ENCODE data around the gene TAP1. TPM values are rescaled to one million over a fixed set of nuclear protein-coding genes. Genes with fewer than 3 reads are reported as not detected.

Gene TAP1
- total RNA-seq, 1 donor from 2014 or later = 15.4 TPM

DNA sequence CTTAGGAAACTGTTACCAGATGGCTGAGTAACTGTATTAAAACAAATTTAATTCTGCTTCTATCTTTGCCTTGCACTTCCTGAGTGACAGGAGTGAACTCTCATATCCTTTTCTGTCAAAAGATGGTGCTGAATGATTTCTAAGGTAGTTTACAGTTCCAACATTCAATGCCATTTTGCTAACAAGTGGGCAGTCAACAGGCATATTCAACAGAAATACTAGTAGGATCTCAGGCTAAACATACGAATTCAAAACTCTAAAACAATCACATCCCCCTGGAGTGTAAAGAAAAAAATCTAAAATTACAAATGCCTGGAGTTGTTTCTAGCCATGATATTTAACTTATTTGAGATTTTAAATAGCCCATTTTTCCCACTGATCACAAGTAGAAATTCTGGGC is 7.2 kb upstream of the TAP1 start:
- DNase-seq = no peak

DNA sequence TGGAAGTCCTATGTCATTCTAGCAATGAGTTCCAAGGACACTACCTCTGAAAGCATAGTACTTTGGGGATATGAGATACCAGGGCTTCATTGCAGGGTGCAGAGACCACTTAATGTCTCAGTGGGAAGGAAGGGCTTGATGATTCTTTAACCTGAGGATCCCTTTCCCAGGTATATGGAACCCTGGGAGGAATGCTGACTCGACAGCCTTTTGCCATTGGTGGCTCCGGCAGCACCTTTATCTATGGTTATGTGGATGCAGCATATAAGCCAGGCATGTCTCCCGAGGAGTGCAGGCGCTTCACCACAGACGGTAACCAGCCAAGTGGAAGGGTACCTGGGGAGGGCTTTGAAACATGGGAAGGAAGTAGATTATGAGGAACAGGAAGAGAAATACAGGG is 4.7 kb upstream of the TAP1 start:
- DNase-seq = no peak

DNA sequence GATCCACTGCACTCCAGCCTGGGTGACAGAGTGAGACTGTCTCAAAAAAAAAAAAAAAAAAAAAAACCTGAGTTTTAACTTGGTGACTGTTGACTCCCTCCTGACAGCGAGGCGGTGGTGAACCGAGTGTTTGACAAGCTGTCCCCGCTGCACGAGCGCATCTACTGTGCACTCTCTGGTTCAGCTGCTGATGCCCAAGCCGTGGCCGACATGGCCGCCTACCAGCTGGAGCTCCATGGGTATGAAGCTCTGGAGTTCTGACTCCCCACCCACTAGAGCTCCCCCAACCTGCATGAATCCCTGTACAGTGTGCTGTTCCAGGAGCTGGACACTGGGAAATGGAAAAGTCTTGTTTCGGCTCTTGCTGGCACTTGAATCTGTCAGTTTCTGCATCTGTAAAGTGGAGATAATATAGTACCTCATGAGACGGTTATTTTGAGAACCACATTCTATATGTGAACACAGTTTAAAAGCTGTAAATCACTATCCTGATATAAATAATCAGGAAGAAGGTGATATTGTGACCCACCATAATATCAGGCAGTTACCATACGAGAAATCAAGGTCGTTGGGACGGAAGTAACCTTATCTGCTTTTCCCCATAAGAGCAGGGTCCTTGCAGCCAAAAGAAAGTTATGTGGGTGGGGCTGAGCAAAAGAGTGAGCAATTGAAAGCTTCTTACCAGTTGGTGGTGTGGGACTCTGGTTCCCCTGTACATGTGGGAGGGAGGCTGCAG is 3.8 kb upstream of the TAP1 start:
- DNase-seq = no peak

DNA sequence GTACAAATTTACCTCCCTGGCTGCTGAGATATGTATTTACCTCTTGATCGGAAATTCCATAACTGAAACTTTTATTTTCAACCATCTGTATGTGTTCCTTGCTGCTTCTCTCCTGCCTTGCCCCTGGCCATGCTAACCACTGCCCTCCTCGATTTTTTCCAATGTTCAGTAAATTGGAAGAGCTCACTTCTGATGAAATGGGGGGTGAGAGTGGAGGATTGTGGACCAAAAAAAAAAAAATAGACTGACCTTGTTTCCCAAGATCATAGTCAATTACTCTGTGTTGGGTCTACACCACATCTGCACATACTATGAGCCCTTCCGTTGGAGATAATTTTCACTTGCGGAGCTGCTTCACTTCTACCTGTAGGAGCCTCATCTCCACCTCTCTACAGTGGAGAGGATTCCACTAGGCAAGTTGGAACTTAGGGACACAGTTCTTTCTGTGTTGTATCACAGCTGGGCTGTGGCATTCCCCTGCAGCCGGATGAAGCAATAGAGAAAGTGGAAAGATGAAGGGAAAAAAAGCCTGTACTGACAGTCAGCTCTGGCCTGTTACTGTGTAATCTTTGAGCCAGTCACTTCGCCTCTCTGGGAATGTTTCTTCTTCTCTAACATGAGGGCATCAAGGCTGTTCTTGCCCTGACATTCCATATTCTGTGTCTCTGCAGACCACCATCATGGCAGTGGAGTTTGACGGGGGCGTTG is 2.1 kb upstream of the TAP1 start:
- no peak for DNase-seq

DNA sequence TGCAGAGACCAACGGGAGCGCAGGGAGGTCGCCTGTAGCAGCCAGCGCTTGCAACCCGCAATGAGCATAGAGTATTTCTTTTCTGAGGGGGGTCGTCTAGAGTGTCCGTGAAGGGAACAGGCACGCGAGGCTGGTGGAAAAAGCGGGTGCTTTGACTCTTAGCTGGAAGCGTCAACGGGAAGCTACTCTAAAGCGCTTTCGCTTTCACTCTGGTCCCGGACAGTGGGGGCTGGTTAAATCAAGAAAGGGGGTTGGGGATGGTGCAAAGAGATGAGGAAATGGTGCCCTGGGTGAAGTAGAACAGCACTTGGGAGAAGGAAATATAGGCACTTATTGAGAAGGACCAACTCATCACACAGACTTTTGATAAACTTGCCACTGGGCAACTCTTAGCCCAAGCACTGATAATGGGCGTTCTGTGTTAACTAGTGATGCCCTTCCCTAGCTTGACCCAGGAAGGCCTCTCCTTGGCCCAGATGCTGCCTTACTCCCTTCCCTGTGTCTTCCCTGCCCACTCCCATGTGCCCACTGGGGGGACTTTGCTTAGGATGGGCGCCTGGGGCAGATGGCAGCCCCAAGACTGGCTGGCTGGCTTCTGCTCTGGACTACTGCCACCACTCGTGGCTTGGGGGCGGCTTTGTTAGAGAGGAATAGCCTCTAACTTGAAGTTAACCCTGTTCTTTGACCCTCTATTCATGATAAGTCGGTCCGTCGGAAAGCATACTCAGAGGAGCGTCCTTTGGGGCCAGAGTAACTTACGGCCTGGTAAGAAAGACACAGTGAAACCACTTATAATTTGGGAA is 1.1 kb upstream of the TAP1 start:
- peak; percentile 41 for DNase-seq

DNA sequence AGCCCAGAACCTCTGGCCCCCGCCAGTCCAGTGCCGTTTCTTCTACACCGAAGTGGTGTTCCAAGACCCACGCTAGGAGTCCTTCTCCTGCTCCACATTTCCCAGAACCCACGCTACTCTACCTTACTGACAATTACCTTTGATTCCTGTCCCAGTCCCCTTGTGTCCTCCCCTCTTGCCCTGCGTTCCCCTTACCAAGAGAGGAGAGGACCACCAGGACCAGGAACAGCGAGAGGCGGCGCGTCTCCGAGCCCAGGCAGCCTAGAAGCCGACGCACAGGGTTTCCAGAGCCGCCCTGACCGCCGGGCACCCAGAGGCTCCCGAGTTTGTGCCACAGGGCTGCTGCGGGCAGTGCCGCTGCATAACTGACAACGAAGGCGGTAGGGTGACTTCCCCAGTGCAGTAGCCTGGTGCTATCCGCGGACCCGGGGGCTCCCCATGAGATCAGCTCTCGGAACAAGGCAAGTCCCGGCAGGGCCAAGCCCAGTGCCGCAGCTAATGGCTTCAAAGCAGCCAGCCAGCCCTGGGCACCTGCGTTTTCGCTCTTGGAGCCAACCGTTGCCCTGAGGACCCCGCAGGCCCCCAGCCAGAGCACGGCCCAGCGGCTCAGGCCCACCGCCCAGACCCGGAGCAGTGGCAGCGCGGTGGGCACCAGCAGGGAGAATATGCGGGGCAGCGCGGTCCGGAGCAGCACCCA is 512 bp downstream of the TAP1 start:
- peak; percentile 38 for DNase-seq

DNA sequence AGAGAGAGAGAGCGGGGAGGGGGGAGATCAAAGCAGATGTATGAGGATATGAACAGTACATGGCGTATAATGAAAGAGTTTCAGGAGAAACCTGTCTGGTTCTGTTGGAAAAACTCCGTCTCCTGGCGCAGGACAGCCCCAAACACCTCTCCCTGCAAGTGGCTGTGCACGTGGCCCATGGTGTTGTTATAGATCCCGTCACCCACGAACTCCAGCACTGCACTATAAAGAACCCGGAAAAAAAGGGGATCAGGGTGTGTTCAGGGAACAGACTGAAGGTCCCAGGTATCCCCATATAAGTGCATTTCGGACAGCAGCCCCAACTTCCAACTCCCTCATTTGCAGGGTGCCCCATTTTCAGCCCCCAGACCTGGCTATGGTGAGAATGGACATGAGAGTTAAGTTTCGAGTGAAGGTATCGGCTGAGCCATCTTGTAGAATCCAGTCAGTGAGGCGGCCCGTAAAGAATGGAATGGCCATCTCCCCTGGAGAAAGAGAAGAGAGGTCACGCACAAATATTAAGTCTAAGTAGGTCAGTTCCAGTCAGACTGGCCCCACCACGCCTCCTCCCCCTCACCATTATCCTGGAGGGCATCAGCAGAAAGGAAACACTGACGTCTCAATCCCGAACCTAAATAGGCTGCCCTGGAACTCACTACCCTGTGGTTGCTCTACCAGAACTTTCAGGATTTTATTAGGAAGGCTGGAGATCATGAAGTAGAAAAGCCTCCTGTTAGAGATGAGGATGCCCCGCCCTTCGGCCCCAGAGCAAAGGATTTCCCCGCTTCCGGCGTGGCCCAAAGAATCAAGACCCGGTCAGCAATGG is 1.3 kb downstream of the TAP1 start:
- no peak for DNase-seq

DNA sequence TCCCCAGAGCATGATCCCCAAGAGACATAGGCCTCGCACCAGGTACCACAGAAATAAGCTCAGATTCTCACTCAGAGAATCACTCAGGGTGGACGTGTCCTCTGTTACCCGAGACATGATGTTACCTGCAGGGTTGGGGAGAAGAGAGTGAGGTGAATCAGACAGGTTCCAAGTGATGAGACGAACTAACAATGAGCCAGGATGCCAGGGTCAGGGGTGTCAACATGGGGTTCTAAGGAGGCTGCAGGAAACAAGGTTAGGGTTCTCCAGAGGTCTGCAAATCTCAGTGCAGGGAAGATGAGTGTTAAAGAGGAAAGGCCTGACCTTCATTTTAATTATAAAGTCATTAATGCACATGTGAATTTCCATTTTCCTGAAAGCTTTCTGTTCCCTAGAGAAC is 2.5 kb downstream of the TAP1 start:
- DNase-seq = no peak

DNA sequence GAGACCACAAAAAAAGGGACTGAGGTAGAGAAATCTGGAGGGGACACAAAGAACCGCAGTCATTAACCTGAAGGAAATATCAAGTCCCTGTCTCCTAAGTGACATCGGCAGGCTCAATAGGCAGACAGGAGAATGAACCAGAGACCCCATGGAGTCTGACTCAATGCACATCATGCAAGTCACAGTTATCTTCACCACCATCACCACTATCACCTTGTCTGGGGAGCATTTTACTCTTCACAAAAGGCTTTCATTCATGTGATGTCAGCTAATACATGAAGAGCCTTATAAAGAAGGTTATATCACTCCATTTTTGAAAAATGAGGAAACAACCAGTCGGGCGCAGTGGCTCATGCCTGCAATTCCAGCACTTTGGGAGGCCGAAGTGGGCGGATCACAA is 4.4 kb downstream of the TAP1 start:
- DNase-seq = no peak

DNA sequence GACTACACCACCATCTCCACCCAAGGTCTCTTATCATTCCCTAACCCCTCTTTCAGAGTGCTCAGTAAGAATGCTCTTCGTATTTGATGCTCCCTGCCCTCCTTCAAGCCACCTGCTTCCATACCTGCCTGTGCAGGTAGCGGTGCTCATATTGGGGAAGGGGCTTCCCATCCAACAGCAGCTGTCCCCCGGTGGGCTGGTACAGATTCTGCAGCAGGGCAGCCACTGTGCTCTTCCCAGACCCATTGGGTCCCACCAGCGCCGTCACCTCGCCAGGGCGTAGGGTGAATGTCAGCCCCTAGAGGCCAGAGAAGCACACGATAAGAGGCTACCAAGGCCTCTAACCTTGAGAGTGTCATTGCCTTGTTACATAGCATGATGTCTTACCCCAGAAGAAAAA is 5.7 kb downstream of the TAP1 start:
- DNase-seq = no peak

DNA sequence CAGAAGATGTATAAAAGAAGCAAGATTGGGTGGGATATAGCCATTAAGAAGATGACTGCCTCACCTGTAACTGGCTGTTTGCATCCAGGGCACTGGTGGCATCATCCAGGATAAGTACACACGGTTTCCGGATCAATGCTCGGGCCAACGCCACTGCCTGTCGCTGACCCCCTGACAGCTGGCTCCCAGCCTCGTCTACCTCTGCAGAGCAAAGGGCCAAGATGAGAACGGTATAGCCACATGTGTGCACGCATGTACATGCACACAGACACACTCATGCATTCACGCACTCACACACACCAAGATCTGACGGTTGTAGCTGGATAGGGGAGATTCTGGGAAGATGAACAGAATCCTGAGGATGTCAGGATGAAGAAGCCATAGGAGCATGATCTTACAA is 6.5 kb downstream of the TAP1 start:
- no peak for DNase-seq

DNA sequence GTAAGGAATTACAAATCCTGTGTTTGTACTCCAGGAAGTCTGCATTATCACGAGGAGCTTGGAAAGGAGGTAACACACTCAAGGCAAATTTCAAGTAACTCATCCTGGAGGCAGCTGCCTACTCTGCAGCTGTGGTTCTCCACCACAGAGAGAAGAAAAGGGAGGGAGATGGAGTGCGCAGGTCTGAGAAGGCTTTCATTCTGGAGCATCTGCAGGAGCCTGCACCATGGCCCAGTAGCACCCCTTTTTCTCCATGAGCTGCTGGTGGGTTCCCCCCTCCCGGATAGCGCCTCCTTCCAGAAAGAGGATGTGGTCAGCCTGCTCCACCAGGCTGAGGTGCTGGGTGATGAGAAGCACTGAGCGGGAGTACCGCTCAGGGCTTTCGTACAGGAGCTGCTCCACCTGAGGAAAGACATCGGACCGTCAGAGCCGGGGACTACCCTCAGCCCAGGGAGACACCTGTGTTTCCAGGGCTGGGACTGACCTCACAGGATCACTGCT is 8.1 kb downstream of the TAP1 start:
- no peak for DNase-seq

DNA sequence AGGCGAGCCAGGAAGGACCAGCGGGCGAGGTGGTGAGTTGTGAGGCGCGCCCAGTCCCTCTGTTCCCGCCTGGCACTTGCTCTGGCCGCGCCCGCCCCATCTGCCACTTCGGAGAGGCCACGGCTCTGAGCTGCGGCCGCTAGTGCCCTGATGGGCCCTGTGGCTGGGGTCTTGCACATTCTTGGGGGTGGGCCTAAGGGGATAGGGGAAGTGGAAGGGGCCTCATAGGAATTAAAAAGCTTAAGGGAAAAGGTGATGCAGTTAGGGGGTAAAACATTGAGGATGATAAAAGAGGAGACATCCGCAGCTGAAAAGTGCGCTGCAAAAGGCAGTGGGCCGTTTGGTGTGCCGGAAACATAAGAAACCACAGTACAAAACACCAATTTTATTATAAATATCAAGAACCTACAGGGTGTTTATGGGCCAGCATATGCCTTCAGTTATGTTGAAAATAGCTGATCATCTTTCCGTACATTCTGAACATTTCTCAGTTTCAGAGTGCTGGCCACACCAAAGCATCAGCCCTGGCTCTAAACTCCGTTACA is 8.6 kb downstream of the TAP1 start:
- DNase-seq = no peak

DNA sequence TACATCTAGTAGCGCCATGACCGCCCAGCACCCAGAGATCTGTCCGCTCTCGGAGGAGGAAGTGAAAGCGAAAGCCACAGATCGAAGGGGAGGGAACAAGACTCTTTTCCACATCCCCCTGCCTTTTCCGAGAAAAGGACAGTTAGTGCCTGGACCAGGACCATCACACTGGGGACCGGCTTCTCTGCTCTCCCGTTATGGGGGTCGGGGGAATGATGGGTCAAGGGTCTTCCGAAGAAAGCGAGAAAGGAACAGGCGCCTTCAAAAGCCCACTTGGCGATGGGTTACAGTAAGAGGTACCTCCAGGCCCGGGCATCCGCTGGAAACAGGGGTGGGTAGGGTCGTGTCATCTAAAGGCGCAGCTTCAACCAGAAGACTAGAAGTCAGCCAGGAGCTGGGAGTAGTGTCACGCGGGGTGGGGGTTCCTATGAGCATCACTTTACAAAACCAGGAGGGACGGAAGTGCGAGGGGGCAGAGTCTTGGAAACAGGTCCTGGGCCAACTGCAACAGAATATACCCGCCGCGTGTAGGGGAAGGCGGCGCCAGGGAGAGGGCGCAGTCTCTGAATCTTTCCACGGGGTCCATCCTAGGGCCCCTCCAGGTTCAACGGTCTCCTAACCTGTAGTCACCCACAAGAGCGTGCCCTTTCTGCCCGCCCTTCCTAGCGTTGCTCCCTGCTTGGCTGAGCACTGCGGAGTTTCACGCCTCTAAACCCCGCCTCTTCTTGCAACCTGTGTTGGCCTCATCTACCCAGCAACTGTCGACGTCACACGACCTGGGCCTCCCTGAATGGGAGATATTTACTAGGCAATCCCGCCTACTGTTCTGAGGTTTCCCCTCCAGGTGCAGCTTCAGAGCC is 9.3 kb downstream of the TAP1 start, which contains the start of gene PSMB8:
TSS of gene PSMB8 (minus strand) at position 69 of the 860 bp plus-strand sequence. CDS start at position 18, 51 bp downstream.
- peak; percentile 96 for DNase-seq

DNA sequence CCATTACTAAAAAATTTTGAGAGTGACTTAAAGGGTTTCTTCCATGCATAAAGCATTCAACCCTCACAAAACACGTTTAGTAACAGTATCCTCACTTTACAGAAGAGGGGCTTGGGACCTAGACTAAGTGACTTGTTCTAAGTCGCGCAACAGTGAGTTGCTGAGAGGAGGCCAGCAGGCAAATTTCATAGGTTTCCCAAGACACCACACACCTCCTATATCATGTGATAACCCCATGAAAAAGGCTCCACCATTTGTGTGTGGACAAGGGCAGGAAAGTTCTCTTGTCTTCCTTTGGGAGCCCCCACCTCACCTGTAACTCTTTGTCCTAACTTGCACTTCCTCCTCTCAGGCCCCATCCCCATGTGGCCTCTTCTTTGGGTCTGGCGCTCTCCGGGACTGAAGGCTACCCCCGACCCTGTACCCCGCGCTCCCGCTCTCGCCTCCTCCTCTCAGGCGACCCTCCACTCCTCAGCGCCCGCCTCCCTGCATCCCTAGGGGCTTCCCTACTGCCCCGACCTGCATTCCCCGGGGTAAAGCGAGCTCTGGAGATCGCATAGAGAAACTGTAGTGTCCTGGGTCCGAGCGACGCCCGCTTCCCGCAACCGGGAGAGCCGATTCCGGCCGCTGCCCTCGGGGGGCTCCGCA is 10.0 kb downstream of the TAP1 start:
- DNase-seq = no peak

DNA sequence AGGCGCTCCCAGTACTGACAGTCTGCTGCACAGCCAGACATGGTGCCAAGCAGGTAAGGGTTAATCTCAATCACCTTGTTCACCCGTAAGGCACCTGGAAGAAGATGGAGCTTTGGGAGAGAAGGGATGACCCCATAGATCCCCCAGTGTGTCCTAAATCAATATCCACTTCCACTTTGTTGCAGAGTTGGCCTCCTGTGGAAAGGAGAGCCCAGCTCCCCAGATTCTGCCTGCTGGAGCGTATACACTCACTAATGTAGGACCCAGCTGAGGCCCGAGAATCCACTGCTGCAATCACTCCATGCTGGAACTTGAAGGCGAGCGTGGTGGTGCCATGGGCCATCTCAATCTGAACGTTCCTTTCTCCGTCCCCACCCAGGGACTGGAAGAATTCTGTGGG is 10.8 kb downstream of the TAP1 start:
- no peak for DNase-seq

DNA sequence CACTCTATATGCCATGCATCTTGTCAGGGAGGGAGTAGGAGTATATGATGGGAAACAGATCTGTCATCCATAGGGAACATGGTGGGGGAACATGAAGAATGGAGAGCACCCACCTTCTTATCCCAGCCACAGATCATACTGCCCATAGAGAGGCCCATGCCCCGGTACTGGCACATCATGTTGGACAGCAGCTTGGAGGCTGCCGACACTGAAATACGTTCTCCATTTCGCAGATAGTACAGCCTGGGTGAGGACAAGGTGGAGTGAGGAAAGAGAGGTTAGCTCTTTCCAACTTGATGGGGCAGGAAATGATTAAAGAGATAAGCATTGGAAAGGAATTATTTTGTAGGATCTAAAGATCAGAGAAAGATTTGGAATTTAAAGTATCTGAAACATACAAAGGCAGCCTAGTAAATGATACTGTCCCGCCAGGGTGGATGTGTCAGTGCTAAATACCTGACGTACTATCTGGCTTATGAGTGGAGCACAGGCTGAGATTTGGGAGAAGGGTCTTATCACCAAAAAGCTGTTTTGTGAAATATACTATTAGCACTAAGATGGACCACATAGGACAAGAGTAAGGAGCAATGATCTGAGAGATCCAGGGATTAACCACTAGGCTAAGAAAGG is 11.4 kb downstream of the TAP1 start:
- no peak for DNase-seq

DNA sequence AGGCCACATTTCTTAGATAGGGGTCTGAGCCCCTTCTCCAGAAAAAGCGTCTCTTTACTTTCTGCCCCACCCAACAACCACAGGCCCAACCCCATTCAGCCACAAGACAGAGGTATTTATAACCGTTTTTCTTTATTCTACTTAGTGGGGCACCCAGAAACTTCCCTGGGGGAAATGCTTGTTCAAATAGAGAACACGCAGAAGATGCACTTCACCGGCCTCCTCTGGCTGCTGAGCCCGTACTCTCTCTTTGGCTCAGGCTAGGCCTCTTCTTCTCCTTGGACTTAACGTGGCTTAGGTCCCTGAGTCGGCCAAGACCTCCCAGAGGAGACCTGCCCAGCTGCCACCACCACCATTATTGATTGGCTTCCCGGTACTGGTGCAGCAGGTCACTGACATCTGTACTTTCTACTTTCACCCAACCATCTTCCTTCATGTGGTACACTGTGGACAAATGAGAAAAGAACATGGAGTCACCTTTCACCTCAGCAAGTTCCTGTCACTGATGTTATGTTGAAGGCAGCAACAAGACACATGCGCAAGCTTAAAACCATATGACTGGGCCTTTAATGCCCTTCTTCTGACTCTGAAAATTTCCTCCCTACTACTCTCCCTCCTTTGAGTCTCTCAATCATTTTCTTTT is 12.8 kb downstream of the TAP1 start:
- DNase-seq = no peak

Data from tongue (tissue), 2 donors.